Activated CD4-positive, alpha-beta T cell treated with anti-CD3 and anti-CD28 coated beads, Interleukin-2, amount 50 U/mL, for 4 hours (primary cell): ENCODE results near the gene LPP.
A peak's percentile ranks its signal among the peaks of the same experiment; 100 is the strongest.

Experiments used
- DNase-seq, 2 experiments: peaks; one replicate each; pipeline ENCODE4 v3.0.0-alpha.2; 2020

The LPP gene

GRCh38 chr3:188829576-188829975 lies 675.6 kb downstream of the LPP start:
- no peak for DNase-seq

GRCh38 chr3:188830893-188831292 lies 676.9 kb downstream of the LPP start:
- DNase-seq, result no peak

DNA sequence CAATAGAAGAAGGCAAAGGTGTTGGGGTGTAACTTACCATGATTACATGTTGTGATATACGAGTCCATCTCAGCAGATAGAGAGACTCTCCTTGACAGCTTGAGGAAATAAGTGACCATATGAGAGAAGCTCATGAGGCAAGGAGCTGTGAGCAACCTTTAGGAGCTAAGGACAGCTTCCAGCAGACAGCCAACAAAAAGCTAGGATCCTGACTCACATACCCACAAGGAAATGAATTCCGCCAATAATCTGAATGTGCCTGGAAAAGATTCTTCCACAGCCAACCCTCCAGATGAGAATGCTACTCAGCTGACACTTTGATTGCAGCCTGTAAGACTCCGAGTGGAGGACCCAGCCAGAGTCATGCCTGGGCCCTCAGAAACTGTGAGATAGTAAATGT lies 678.2 kb downstream of the LPP start:
- no peak for DNase-seq

DNA sequence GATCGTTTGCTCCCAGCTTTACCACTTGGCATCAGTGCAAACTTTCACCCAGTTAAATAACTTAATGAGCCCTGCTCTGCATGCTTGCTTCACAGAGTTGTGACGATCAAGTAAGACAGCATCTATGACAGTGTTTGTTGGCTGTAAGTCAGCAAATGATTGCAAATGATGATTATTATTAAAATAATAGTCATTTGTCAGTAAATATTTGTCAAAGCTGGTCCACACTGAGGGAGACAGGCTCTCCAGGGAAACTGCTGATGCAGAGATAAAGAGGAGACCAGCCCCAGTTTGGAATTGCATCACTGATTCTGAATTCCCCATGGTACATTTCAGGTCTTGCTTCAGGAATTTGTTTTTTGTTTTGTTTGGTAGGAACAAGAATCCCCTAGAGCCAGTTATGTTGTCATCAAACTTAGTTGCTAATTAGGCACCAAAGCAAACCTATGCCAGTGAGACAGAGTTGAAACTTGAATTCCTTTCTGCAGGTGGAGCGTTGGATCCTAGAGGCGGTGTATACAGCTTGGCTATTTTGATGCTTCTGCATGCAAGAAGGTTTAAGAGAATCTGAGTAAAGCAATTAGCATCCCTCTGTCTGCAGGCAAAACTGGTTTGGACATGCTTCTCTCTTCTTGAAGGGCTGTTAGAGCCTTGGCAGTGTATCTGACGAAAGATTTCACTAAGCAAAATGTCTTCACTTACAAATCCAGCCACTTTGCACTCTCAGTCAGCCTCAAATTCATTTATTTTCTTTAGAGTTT lies 679.2 kb downstream of the LPP start:
- no peak for DNase-seq

DNA sequence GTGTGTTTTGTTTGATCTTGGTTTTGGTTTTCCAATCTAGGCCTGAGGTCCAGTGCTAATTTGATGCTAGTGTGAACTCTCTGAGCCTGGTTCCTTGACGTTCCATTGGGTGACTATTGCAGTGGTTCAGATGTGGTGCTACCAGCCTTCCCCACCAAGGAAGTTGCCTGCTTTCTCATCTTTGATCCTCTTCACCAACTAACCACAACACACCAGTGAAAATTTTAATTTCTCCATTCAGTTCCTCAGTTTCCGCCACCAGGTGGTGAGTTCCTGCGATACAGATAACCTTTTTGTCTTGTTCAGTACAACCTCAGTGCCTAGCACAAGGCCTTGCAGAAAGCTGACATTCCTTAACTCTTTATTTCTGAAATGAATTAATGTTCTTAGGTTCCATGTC lies 680.4 kb downstream of the LPP start:
- peak; percentile 9 to 15 for DNase-seq

DNA sequence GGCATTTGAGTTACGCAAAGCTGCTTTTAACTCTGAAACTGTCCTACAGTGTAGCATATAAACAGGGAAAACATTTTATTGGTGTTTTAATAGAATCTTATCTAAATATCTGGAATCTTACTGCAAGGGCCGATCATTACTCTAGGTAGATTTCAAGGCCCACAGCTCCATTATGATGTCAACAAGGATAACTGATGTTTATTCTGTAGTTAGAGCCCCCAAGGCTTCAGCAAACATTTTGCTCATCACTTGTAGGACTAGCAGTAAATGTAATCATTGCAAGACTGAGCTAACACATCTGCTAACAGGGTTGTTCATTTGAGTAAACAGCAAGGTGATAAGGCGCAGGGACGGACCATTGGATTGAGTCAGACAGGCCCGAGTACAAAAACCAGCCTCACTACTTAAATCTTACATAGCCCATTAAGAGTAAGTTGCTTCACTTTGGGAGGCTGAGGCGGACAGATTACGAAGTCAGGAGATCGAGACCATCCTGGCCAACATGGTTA lies 685.3 kb downstream of the LPP start:
- DNase-seq, result no peak

- DNase-seq, result no peak
Observed at GRCh38 chr3:188840290-188840689, 686.3 kb downstream of the LPP start.

DNA sequence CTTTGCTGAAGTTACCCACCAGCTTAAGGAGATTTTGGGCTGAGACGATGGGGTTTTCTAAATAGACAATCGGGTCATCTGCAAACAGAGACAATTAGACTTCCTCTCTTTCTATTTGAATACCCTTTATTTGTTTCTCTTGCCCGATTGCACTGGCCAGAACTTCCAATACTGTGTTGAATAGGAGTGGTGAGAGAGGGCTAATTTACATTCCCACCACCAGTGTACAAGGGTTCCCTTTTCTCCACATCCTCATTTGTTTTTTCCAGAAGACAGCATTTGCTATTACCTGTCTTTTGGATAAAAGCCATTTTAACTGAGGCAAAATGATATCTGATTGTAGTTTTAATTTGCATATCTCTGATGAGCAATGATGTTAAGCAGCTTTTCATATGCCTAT lies 687.9 kb downstream of the LPP start:
- no peak for DNase-seq

- DNase-seq, result no peak
Observed at GRCh38 chr3:188842639-188843038, 688.7 kb downstream of the LPP start.

DNA sequence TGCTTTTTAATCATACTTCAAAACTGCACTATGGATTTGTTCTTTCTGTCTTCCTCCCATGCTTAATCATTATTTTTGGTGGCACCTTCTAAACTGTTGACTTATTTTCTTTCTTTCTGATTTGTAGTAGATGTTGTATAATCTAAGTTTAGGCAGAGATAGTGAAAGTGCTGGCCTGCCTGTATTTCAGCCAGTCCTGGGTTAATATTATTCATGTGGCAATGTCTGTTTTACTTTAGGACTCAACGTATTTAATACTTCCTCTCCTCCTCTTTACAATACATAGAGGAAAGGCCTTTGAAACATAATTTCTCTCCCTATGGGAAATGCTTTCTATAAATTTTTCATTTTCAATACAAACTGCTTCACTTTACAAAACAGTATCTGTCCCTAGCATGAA lies 690.1 kb downstream of the LPP start:
- no peak for DNase-seq

DNA sequence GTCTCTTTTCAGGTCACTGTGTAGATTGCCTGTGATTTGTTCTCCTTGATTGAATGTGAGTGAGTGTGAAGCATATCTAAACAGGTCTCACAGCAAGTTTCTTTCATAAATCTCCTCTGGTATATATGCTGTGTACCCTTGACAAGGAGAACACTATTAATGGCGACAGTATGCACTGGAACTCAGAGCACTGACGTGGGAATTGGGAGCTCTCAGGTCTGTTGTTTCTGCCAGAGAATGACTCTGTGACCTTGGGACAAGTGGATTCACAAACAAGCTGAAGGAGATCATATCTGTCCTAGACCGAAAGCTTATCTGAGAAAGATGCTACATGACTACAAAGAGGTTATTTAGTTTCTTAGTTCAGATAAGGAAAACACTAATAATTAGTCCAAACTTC lies 691.6 kb downstream of the LPP start:
- no peak for DNase-seq

DNA sequence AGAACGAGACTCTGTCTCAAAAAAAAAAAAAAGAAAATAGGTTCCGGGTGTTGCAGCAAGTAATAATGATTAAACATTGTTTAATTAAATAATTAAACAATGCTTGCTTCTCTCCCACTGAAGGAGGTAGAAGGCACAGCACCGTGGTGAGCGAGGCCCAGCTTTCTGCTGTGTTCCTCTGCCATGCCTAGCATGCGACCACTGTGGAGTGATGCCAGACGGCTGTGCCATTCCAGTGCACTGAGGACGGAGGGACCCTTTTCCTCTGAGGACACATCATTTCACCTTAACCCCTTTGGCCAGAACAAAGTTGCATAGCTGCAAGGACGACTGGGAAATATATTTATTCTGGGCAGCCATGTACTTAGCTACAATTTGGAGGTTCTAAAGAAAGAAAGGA lies 695.0 kb downstream of the LPP start:
- DNase-seq, result no peak

GRCh38 chr3:188853856-188854771 lies 700.2 kb downstream of the LPP start:
- DNase-seq, result no peak

DNA sequence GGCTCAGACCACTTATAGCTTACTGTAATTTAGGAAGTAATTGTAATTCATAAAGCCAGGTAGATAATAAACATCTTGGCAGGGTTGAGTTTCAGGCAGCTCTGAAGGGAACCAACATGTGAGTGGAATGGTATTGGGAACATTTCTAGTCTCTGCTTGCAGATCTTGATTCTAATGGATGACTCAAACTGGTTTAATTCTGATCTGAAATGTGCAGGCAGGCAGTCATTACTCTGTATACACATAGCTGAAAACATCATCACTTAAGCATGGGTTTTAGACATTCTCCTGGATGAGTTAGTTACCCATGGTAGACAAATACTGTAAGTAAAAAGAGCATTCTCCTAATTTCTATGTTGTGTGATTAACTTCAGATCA lies 700.8 kb downstream of the LPP start:
- DNase-seq, result no peak

- no peak for DNase-seq
Observed at GRCh38 chr3:188855675-188856074, 701.7 kb downstream of the LPP start.

GRCh38 chr3:188860147-188860546 lies 706.2 kb downstream of the LPP start:
- no peak for DNase-seq

- DNase-seq, result no peak
Observed at GRCh38 chr3:188861842-188862744, 708.1 kb downstream of the LPP start.

DNA sequence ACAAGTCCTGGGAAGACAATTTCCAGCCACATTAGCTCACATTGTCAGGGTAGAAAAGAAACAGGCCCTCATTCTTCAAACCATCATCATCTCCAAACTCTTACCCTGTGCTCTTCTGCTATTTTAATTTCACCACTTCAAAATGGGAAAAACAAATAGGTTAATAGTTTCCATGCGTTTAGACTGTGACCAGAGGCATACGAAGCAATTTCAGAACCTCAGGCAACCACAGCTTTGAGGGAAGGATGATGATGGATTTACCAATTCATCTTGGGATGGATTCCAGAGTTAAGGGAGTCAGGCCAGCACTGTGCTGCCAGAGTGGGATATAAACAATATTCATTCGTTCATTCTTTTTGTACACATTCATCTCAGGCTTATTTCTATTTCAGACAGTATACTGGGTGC lies 710.0 kb downstream of the LPP start:
- DNase-seq, result no peak

GRCh38 chr3:188867691-188868265 lies 713.8 kb downstream of the LPP start:
- no peak for DNase-seq

DNA sequence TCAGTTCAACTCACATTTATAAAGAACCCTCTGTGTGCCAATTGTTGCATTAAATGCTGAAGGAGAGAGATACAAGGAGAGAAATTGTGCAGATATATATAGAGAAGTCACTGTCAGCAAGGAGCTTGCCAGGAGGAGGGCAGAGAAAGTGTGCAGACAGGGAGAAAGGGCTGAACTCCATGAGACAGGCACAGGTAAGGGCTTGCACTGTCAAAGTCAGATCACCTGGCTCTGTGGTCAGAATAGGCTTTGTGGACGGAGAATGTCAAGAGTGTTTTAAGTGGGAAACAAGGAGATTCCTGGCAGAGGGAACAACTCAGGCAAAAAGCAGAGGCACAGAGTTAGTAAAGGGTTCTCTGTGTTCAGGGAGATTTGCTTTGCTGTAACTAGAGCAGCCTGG lies 714.8 kb downstream of the LPP start:
- DNase-seq, result no peak

GRCh38 chr3:188869628-188870027 lies 715.7 kb downstream of the LPP start:
- no peak for DNase-seq

DNA sequence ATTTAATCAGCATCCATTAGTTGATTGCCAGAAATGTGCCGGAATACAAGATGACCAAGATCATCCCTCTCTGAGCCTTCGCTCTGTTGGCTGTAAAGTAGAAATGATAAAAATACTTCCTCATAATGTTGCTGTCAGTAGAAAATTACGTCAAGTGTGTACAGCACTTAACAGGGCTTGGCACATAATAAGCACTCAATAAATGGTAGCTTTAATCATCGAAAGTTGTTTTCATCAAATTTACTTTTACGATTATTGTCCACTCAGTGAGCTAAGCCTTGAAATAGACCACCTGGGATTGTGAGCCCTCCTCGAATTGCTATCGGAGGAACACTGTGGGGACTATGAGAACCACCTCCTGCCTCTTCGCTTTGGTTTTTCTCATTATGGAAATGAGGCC lies 716.5 kb downstream of the LPP start:
- DNase-seq, result no peak

DNA sequence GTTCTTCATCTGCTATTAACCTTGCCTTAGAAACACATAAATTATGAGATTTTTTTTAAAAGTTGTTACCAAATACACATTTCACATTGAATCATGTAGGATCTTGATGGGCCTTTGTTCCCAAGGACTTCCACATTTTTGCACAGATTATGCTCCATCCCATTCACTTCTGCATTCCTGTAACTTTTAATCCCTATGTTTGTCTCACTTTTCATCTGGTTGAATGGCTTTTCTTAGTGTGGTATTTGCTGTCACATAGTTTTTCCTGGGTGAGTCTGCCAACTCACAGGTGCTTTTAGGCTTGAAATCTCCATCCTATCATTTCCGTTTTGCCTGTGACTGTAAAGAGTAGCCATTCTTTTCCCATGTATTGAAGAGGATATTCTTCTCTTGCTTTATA lies 720.6 kb downstream of the LPP start:
- no peak for DNase-seq
